ENCODE measurements around the gene ARSB.

DNA sequence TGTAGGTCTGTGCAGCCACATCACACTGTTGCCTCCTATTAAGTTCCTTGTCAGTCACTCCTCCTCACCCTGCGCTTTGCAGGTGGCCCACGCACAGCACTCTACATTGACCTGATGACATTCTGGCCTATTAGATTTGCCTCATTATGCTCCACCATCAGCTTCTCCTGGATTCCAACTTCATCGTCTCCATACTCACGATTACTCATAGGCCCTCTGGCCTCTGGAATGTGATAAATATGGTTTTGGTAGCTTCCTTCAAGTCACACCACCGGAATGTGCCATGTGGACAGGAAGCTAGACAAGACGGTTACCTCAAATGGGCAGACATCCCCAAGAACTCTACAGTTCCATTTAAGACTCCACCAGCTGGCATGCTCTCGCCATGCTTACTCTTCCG is 178.6 kb downstream of the ARSB start:
- TF ChIP-seq, protein P1, sequence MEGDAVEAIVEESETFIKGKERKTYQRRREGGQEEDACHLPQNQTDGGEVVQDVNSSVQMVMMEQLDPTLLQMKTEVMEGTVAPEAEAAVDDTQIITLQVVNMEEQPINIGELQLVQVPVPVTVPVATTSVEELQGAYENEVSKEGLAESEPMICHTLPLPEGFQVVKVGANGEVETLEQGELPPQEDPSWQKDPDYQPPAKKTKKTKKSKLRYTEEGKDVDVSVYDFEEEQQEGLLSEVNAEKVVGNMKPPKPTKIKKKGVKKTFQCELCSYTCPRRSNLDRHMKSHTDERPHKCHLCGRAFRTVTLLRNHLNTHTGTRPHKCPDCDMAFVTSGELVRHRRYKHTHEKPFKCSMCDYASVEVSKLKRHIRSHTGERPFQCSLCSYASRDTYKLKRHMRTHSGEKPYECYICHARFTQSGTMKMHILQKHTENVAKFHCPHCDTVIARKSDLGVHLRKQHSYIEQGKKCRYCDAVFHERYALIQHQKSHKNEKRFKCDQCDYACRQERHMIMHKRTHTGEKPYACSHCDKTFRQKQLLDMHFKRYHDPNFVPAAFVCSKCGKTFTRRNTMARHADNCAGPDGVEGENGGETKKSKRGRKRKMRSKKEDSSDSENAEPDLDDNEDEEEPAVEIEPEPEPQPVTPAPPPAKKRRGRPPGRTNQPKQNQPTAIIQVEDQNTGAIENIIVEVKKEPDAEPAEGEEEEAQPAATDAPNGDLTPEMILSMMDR (IDR thresholded peaks at IDR 0.05 in 2 of 3, conservative IDR thresholded peaks at IDR 0.05 in 1 of 3; ENCODE audit: control insufficient read depth in 2 of 3, extremely low read depth in 1 of 3, insufficient read depth in 1 of 3, low read depth in 3 of 3, low read length in 3 of 3): no peak
- TF ChIP-seq EZH2 (IDR thresholded peaks at IDR 0.05; ENCODE audit: borderline replicate concordance, control insufficient read depth, low read depth, low read length) (no peak), NRF1 (conservative IDR thresholded peaks at IDR 0.05; ENCODE audit: low read depth, low read length) (no peak), RFX5 (IDR thresholded peaks at IDR 0.05; ENCODE audit: low read depth, low read length) (no peak), FOXM1 (IDR thresholded peaks at IDR 0.05; ENCODE audit: low read depth, low read length) (no peak), YY1 (IDR thresholded peaks at IDR 0.05; ENCODE audit: low read depth, low read length) (no peak), ZNF217 (IDR thresholded peaks at IDR 0.05) (no peak), KAT2A (conservative IDR thresholded peaks at IDR 0.05; ENCODE audit: control insufficient read depth, low read depth, low read length) (no peak)
- TF ChIP-seq, protein P2, sequence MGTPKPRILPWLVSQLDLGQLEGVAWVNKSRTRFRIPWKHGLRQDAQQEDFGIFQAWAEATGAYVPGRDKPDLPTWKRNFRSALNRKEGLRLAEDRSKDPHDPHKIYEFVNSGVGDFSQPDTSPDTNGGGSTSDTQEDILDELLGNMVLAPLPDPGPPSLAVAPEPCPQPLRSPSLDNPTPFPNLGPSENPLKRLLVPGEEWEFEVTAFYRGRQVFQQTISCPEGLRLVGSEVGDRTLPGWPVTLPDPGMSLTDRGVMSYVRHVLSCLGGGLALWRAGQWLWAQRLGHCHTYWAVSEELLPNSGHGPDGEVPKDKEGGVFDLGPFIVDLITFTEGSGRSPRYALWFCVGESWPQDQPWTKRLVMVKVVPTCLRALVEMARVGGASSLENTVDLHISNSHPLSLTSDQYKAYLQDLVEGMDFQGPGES (IDR thresholded peaks at IDR 0.05): no peak

Data from GM12878 (cell line).